ENCODE results near the gene RPL22L1.
"Not testable (repeated sequence)": the region's sequence is repeated elsewhere in the genome, so short reads cannot be mapped to it uniquely, and the experiment has no call there.

The RPL22L1 gene

DNA sequence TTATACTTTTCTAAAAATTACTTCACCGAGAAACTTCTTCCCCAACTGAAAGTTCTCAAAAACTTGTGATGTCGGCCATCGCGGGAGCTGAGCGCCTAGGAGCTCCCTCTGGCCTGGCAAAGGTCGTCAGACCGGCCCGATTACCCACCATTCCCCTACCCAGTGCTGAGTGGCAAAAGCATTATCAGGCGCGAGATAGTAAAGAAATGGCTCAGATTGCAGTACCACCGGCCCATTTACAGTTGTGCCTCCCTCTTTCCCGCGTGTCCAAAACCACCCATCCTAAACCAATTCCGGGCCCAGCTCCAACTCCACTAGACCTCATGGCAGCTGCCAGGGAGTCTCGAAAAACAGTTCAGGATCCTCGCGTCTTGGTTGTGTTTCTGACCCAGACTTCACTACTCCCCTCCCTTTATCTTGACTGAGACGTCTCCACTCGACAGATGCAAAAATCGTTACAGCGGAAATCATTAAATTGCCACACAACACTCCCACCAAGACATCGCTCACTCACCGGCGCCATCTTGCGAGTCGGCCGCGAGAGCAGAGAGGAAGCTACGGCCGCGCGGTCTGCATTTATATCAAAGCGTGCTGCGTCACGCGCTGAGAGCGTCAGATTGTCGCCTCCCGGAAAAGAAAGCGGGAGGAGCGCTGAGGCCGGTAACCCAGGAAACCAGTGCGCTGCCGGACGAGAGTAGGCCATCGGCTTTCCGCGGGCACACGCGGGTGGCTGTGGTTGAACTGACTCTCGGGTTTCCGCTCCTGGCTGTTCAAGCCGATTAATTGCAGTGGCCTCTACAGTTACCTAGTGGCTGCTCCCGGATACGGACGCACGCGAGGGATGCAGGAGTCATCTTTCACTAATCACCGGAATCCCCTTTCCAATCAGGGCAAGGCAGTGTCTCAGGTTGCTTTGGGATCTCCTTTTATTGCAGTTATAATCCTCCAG, at the start of gene RPL22L1:
TSS of gene RPL22L1 (minus strand) at position 551 of the 949 bp plus-strand sequence. CDS start at position 523, 28 bp downstream.
- peak; percentile 95 for DNase-seq

- DNase-seq = no peak
Observed at GRCh38 chr3:170918715-170919114, 48.7 kb upstream of the RPL22L1 start.

- DNase-seq = no peak
Observed at GRCh38 chr3:170914690-170915089, 44.7 kb upstream of the RPL22L1 start.

DNA sequence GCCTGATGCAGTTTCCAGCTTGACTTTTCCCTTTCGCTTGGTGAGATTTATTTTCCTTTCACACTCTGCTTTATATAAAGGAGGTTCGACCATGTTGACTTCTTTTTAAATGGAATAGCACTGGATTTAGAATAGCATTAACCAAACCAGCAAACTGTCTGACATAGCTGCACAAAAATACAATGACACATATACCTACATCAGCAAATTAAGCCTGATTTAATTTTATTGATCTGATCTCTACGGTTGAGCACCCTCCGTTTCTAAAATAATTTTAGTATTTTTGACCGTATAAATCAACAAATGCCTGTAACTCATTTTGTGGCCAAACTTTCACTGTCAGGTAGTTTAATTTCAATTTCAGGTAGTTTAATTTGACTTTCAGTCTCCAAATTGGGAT, 44.2 kb upstream of the RPL22L1 start:
- no peak for DNase-seq

GRCh38 chr3:170911051-170911450, 41.1 kb upstream of the RPL22L1 start:
- DNase-seq = no peak

GRCh38 chr3:170910542-170910941, 40.5 kb upstream of the RPL22L1 start:
- DNase-seq = no peak

DNA sequence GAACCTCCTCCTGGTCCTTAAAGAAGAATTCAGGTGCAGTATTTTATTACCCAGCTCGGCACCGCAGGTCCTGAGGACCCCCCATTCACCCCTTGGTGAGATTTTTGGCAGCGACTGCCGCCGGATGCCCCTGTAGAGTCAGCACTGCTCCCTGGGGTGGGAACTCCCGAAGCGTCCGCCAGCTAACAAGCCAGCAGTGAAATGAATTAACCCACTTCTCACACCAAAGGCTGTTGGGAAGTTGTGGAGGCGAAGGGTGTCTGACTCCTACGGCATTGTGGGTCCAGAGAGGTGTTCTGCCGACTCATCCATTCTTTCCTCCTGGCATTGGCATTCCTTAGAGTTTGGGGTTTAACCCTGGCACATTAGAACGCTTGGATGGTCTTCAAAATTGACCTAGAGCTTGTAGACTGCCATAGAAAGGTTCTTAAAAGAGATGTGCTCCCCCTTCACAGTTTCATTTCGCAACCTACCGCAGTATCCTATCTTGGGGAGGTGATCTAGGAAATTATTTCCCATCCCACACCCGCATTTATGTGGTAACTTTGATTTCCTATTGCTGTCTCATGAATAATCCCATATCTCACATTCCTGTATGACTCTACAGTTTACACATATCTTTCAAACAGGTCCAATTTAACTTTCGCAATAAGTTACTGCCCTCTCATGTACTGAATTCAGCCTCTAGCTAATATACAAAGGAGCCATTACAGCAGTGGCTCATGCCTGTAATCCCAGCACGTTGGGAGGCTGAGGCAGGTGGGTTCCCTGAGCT, 39.3 kb upstream of the RPL22L1 start:
- no peak for DNase-seq

- DNase-seq = peak; percentile 97
Observed at GRCh38 chr3:170908235-170909116, 38.5 kb upstream of the RPL22L1 start, which contains the start of gene EIF5A2. Gene EIF5A2 (minus strand): TSS chr3:170908637. CDS start chr3:170907806, 831 bp downstream.

GRCh38 chr3:170907637-170908234, 37.7 kb upstream of the RPL22L1 start:
- DNase-seq = peak; percentile 5

GRCh38 chr3:170905862-170906261, 35.9 kb upstream of the RPL22L1 start:
- DNase-seq = no peak

DNA sequence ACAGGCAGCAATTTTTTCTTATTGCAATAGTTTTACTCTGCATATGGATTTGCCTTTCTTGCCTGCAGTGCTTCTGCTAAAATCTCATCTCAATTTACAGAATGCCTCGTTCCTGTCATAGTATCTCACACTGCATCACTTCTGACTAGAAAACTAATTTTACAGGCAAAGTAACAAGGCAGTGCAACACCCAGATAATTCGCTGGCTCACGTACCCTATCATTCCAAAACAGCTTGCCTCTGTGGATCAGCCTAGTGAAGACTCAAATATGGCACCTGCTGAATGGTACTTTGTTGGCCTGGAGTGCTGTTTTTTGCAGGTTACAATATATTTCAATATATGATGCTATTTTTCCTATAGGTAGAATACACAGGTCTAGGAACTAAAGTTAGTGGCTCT, 33.1 kb upstream of the RPL22L1 start:
- no peak for DNase-seq

DNA sequence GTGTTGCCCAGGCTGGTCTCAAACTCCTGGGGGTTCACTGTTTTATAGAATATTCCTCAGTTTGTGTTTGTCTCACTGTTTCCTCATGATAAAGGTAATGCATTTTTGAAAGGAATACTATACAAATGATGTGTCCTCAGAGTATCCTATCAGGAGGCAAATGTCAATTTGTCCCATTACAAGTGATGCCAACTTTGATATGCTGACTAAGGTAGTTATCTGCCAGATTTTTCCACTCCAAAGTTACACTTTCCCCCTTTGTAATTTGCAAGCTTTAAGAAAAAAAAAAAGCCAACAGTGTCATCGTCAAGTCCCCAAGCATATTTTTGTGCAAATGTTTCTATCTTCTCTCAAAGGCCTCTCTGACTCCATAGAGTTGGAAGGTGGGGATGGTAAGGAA, 29.5 kb upstream of the RPL22L1 start:
- no peak for DNase-seq

- DNase-seq = no peak
Observed at GRCh38 chr3:170897978-170898377, 28.0 kb upstream of the RPL22L1 start.

DNA sequence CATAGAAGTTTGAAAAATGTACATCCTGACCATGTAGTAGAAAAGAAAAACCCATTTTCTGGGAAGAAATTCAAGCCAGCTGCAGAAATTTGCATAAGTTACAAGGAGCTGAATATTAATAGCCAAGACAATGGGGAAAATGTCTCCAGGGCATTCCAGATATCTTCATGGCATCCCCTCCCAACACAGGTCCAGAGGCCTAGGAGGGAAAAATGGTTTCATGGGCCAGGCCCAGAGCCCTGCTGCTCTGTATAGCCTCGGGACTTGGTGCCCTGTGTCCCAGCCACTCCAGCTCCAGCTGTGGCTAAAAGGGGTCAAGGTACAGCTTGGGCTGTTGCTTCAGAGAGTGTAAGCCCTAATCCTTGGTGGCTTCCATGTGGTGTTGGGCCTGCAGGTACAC, 27.2 kb upstream of the RPL22L1 start:
- DNase-seq = not testable (repeated sequence)

GRCh38 chr3:170896781-170897180, 26.8 kb upstream of the RPL22L1 start:
- no peak for DNase-seq

DNA sequence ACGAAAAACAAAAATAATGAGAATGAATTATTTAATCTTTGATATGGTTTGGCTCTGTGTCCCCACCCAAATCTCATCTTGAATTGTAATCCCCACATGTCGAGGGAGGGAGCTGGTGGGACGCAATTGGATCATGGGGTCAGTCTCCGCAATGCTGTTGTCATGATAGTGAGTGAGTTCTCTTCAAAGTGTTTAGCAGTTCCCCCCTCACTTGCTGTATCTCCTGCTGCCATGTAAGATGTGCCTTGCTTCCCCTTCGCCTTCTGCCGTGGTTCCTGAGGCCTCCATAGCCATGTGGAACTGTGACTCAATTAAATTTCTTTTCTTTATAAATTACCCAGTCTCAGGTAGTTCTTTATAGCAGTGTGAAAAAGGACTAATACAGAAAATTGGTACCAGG, 26.3 kb upstream of the RPL22L1 start:
- not testable (repeated sequence) for DNase-seq

DNA sequence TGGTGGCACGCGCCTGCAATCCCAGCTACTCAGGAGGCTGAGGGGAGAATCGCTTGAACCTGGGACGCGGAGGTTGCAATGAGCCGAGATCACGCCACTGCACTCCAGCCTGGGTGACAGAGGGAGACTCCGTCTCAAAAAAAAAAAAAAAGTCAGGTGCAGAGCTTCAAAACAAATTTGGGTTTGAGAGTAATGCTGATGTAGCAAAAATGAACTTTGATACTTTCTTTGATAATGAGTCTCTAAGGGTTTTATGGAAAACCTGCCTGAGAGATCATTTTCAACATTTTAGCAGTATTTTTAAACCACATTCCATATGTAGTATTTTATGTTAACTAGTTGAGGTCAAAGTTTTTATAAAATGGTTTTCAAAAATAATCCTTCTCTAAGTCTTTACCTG, 23.9 kb upstream of the RPL22L1 start:
- no peak for DNase-seq

- no peak for DNase-seq
Observed at GRCh38 chr3:170889630-170890029, 19.6 kb upstream of the RPL22L1 start.

- no peak for DNase-seq
Observed at GRCh38 chr3:170889132-170889531, 19.1 kb upstream of the RPL22L1 start.

DNA sequence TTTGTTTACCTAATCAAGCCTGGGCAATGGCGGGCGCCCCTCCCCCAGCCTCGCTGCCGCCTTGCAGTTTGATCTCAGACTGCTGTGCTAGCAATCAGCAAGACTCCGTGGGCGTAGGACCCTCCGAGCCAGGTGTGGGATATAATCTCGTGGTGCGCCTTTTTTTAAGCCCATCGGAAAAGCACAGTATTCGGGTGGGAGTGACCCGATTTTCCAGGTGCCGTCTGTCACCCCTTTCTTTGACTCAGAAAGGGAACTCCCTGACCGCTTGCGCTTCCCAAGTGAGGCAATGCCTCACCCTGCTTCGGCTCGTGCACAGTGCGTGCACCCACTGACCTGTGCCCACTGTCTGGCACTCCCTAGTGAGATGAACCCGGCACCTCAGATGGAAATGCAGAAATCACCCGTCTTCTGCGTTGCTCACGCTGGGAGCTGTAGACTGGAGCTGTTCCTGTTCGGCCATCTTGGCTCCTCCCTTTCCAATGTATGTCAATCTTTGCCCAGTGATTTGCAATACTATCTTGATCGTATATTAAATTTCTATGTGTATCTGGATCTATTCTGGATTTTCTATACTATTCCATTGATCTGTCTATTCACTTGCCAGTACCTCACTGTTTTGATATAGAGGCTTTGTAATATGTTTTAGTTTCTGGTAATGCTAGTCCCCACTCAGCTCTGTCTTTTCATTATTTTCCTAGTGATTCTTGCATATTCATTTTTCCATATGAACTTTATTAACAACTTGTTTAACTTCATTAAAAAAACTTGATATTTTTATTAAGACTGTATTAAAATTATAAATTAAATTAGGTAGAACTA, 14.3 kb upstream of the RPL22L1 start:
- DNase-seq = not testable (repeated sequence)

DNA sequence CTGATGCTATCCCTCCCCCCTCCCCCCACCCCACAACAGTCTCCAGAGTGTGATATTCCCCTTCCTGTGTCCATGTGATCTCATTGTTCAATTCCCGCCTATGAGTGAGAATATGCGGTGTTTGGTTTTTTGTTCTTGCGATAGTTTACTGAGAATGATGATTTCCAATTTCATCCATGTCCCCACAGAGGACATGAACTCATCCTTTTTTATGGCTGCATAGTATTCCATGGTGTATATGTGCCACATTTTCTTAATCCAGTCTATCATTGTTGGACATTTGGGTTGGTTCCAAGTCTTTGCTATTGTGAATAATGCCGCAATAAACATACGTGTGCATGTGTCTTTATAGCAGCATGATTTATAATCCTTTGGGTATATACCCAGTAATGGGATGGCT, 8.7 kb upstream of the RPL22L1 start:
- DNase-seq = not testable (repeated sequence)
